Measurements from ENCODE around the gene IP6K3.

DNA sequence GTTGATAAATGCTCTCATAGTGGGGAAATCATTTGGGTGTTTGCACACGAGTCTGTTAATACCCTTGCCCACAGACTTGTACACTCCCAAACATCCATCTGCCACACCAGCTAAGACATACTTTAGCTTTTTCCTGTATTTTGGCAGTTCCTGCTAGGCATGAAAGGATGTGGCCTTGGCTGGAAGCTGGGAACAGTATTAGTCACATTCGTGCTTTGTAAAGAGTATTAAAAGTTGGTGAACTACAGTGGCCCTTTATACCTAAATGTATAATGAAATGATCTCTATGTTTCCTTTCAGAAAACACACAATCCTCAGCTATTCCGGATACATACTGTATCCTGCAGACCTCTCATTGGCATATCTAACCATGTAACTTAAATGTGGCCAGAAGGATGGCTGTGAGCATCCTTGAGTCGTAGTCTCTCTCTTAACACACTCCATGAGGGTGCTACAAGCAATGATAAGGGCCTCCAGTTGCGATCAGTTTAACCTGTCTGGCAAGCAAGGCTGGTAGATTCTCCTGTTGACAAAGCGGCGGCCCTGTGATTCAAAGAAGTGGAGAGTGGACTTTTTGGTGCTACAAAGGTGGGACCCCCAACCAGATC lies 40.7 kb upstream of the IP6K3 start:
- TF ChIP-seq EZH2 (IDR thresholded peaks at IDR 0.05; ENCODE audit: borderline replicate concordance, low read depth, low read length, poor library complexity, severe bottlenecking) = no peak
- TF ChIP-seq, protein P1, sequence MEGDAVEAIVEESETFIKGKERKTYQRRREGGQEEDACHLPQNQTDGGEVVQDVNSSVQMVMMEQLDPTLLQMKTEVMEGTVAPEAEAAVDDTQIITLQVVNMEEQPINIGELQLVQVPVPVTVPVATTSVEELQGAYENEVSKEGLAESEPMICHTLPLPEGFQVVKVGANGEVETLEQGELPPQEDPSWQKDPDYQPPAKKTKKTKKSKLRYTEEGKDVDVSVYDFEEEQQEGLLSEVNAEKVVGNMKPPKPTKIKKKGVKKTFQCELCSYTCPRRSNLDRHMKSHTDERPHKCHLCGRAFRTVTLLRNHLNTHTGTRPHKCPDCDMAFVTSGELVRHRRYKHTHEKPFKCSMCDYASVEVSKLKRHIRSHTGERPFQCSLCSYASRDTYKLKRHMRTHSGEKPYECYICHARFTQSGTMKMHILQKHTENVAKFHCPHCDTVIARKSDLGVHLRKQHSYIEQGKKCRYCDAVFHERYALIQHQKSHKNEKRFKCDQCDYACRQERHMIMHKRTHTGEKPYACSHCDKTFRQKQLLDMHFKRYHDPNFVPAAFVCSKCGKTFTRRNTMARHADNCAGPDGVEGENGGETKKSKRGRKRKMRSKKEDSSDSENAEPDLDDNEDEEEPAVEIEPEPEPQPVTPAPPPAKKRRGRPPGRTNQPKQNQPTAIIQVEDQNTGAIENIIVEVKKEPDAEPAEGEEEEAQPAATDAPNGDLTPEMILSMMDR (conservative IDR thresholded peaks at IDR 0.05; ENCODE audit: low read depth, low read length) = no peak
